ENCODE data around the gene KLF18.
"Not testable (repeated sequence)": the region's sequence is repeated elsewhere in the genome, so short reads cannot be mapped to it uniquely, and the experiment has no call there.

The KLF18 gene

GRCh38 chr1:44141531-44141930 lies at the start of gene KLF18:
Gene KLF18 (minus strand): TSS chr1:44141631. CDS start chr1:44141631, 0 bp downstream.
- DNase-seq (ENCODE audit: low spot score), result no peak

GRCh38 chr1:44174630-44175029 lies 33.2 kb upstream of the KLF18 start:
- DNase-seq (ENCODE audit: low spot score), result no peak

- no peak for DNase-seq (ENCODE audit: low spot score)
Observed at GRCh38 chr1:44170281-44170823, 28.9 kb upstream of the KLF18 start.

- no peak for DNase-seq (ENCODE audit: low spot score)
Observed at GRCh38 chr1:44168520-44169098, 27.2 kb upstream of the KLF18 start.

- no peak for DNase-seq (ENCODE audit: low spot score)
Observed at GRCh38 chr1:44161546-44161945, 20.1 kb upstream of the KLF18 start.

- DNase-seq (ENCODE audit: low spot score), result no peak
Observed at GRCh38 chr1:44158871-44159270, 17.4 kb upstream of the KLF18 start.

- DNase-seq (ENCODE audit: low spot score), result no peak
Observed at GRCh38 chr1:44157903-44158302, 16.5 kb upstream of the KLF18 start.

- no peak for DNase-seq (ENCODE audit: low spot score)
Observed at GRCh38 chr1:44154049-44154448, 12.6 kb upstream of the KLF18 start.

GRCh38 chr1:44152692-44153091 lies 11.3 kb upstream of the KLF18 start:
- DNase-seq (ENCODE audit: low spot score), result no peak

- no peak for DNase-seq (ENCODE audit: low spot score)
Observed at GRCh38 chr1:44151808-44152207, 10.4 kb upstream of the KLF18 start.

- no peak for DNase-seq (ENCODE audit: low spot score)
Observed at GRCh38 chr1:44151332-44151731, 9.9 kb upstream of the KLF18 start.

- DNase-seq (ENCODE audit: low spot score), result no peak
Observed at GRCh38 chr1:44147582-44147981, 6.2 kb upstream of the KLF18 start.

- DNase-seq (ENCODE audit: low spot score), result no peak
Observed at GRCh38 chr1:44146536-44147361, 5.3 kb upstream of the KLF18 start.

GRCh38 chr1:44144962-44145756 lies 3.7 kb upstream of the KLF18 start:
- no peak for DNase-seq (ENCODE audit: low spot score)

- not testable (repeated sequence) for DNase-seq (ENCODE audit: low spot score)
Observed at GRCh38 chr1:44139565-44139964, 1.9 kb downstream of the KLF18 start.

GRCh38 chr1:44138239-44138638 lies 3.2 kb downstream of the KLF18 start:
- no peak for DNase-seq (ENCODE audit: low spot score)

GRCh38 chr1:44135886-44136285 lies 5.5 kb downstream of the KLF18 start:
- no peak for DNase-seq (ENCODE audit: low spot score)

GRCh38 chr1:44134071-44134920 lies 7.1 kb downstream of the KLF18 start:
- DNase-seq (ENCODE audit: low spot score), result no peak

- DNase-seq (ENCODE audit: low spot score), result no peak
Observed at GRCh38 chr1:44131411-44131810, 10.0 kb downstream of the KLF18 start.

GRCh38 chr1:44129616-44130500 lies 11.6 kb downstream of the KLF18 start:
- DNase-seq (ENCODE audit: low spot score), result no peak

Measured in CD4-positive, alpha-beta T cell treated with Interleukin-2 at 100 ng/mL for 4 hours (primary cell).